HCT116 (cell line): ENCODE data around the gene EPHX1. TPM values are rescaled to one million over a fixed set of nuclear protein-coding genes. Genes with fewer than 3 reads are reported as not detected.

Experiments
- ATAC-seq: fragments of 200-7000 bp; cut with Tn5 transposase; 2 replicates; pipeline ENCODE4 v1.9.1; 2020; ENCODE audit warnings: mild to moderate bottlenecking, moderate library complexity
- BruUV-seq: library from RNA; stranded (reverse); fragments of 400-500 nt; replicated peaks from 2 replicates; lab custom pipeline; 2021; lab: Mats Ljungman, UMichigan
- CTCF ChIA-PET: fragments of 300-600 bp; sonication (Branson Sonifier 250); formaldehyde crosslinking; loops from one replicate; lab custom pipeline; 2021; ENCODE audit warnings: antibody characterized with exemption; lab: Charles Lee
- POLR2A ChIA-PET: fragments of 300-600, 350-600 bp; sonication (Branson Sonifier 250); formaldehyde crosslinking; loops from one replicate; lab custom pipeline; 2021; ENCODE audit warnings: antibody characterized with exemption; lab: Charles Lee
- RAD21 ChIA-PET, 2 experiments: fragments of 300-600 bp; sonication (Branson Sonifier 250); formaldehyde crosslinking; loops; one replicate each; lab custom pipeline; 2023; ENCODE audit warnings: low total read pairs in 2 of 2; ENCODE audit not compliant: uncharacterized antibody in 2 of 2, unreplicated experiment in 2 of 2, low non-redundant PET in 1 of 2; lab: Charles Lee
- DNase-seq: peaks from one replicate; pipeline ENCODE4 v3.0.0-alpha.2; 2010; ENCODE audit warnings: low read depth, low spot score
- H2AFZ ChIP-seq: fragments of 200-600 bp; shearing (Covaris generic), sonication (generic); 2 replicates; pipeline ENCODE4 v1.6.1; 2017; ENCODE audit warnings: low read depth, mixed run types, mixed read lengths, antibody characterized with exemption, low read length; ENCODE audit not compliant: poor library complexity, severe bottlenecking
- H3K27ac ChIP-seq: 2 replicates; pipeline ENCODE4 v1.5.1; 2012; ENCODE audit warnings: low read depth, low read length
- H3K27me3 ChIP-seq: fragments of 200-600 bp; sonication (generic); 2 replicates; pipeline ENCODE4 v1.6.1; 2016; ENCODE audit warnings: mixed run types, low read length, mixed read lengths; ENCODE audit not compliant: insufficient read depth
- H3K36me3 ChIP-seq, 2 experiments: fragments of 200-500 bp in 1 of 2; fragments of 200-600 bp in 1 of 2; sonication (Bioruptor generic) in 1 of 2; sonication (generic) in 1 of 2; 2 replicates each; pipeline versions ENCODE4 v1.5.1 to v1.6.1; 2014 to 2016; ENCODE audit warnings: low read length in 2 of 2, inconsistent platforms in 1 of 2, mixed read lengths in 1 of 2, mixed run types in 1 of 2; ENCODE audit not compliant: insufficient read depth in 2 of 2, control insufficient read depth in 1 of 2
- H3K4me1 ChIP-seq, 2 experiments: fragments of 200-600 bp in 1 of 2; sonication (generic) in 1 of 2; 2 replicates each; pipeline versions ENCODE4 v1.5.1 to v1.6.1; 2012 to 2017; ENCODE audit warnings: low read length in 2 of 2, inconsistent platforms in 1 of 2, mild to moderate bottlenecking in 1 of 2, mixed read lengths in 1 of 2, mixed run types in 1 of 2, moderate library complexity in 1 of 2; ENCODE audit not compliant: insufficient read depth in 2 of 2, control insufficient read depth in 1 of 2
- H3K4me2 ChIP-seq: fragments of 200-600 bp; sonication (generic); 2 replicates; pipeline ENCODE4 v1.6.1; 2017; ENCODE audit warnings: mixed run types, low read length, mixed read lengths
- H3K4me3 ChIP-seq, 2 experiments: fragments of 200-600 bp in 1 of 2; sonication (generic) in 1 of 2; replicated peaks in 1 of 2; 2 replicates each; pipeline ENCODE4 v1.5.1; 2011 to 2016; ENCODE audit warnings: low read length in 2 of 2, control low read depth in 1 of 2, low read depth in 1 of 2, mild to moderate bottlenecking in 1 of 2, mixed read lengths in 1 of 2, mixed run types in 1 of 2
- H3K79me2 ChIP-seq: fragments of 200-600 bp; sonication (generic); 2 replicates; pipeline ENCODE4 v1.6.1; 2017; ENCODE audit warnings: mild to moderate bottlenecking, mixed run types, low read length, moderate library complexity, mixed read lengths; ENCODE audit not compliant: insufficient read depth
- H3K9ac ChIP-seq: fragments of 200-600 bp; sonication (generic); 2 replicates; pipeline ENCODE4 v1.6.1; 2016; ENCODE audit warnings: low read length, mixed read lengths
- H3K9me2 ChIP-seq: fragments of 200-600 bp; sonication (generic), shearing (Covaris generic); 2 replicates; pipeline ENCODE4 v1.6.1; 2017; ENCODE audit warnings: mixed run types, mild to moderate bottlenecking, moderate library complexity; ENCODE audit not compliant: insufficient read depth
- H3K9me3 ChIP-seq, 2 experiments: fragments of 200-500 bp in 1 of 2; fragments of 200-600 bp in 1 of 2; sonication (Bioruptor generic) in 1 of 2; sonication (generic) in 1 of 2; 2 replicates each; pipeline ENCODE4 v1.6.1; 2014 to 2017; ENCODE audit warnings: low read length in 2 of 2, mixed read lengths in 2 of 2, inconsistent platforms in 1 of 2, low read depth in 1 of 2, mild to moderate bottlenecking in 1 of 2, mixed run types in 1 of 2, moderate library complexity in 1 of 2; ENCODE audit not compliant: control insufficient read depth in 1 of 2, insufficient read depth in 1 of 2
- H4K20me1 ChIP-seq: fragments of 200-600 bp; sonication (generic), shearing (Covaris generic); 2 replicates; pipeline ENCODE4 v1.6.1; 2017; ENCODE audit warnings: mixed run types, mild to moderate bottlenecking, moderate library complexity; ENCODE audit not compliant: insufficient read depth
- ATF3 ChIP-seq: IDR thresholded peaks from 2 replicates; pipeline ENCODE4 v1.6.1; 2012
- EGR1 ChIP-seq: IDR thresholded peaks from 2 replicates; pipeline ENCODE4 v1.6.1; 2012; ENCODE audit warnings: low read depth
- RAD21 ChIP-seq: IDR thresholded peaks from 2 replicates; pipeline ENCODE4 v1.6.1; 2012; ENCODE audit warnings: low read depth, mild to moderate bottlenecking
- REST ChIP-seq: IDR thresholded peaks from 2 replicates; pipeline ENCODE4 v1.6.1; 2012; ENCODE audit warnings: low read depth
- SRF ChIP-seq: IDR thresholded peaks from 2 replicates; pipeline ENCODE4 v1.6.1; 2012; ENCODE audit warnings: low read depth
- YY1 ChIP-seq: IDR thresholded peaks from 2 replicates; pipeline ENCODE4 v1.6.1; 2011; ENCODE audit warnings: low read length, low read depth, moderate library complexity, mild to moderate bottlenecking; ENCODE audit not compliant: insufficient replicate concordance; ENCODE audit errors: extremely low read depth
- intact Hi-C: fragments of 100-400 bp; cut with micrococcal nuclease; formaldehyde crosslinking; loops from 2 replicates; pipeline ENCODE4 v1.10.0; 2022
- total RNA-seq: library from RNA; stranded (reverse); gene quantifications from one replicate; pipeline ENCODE4 v1.2.1, GENCODE V29; 2021; ENCODE audit not compliant: unreplicated experiment

EPHX1 gene
- total RNA-seq, 1 experiment from 2014 or later: 44.6 TPM

- TF ChIP-seq REST (no peak), SRF (no peak), ATF3 (no peak)
Observed at GRCh38 chr1:225768662-225769426, 41.1 kb upstream of the EPHX1 start (continued).

GRCh38 chr1:225769687-225770086, 40.2 kb upstream of the EPHX1 start:
- ChIA-PET RAD21 (no interaction called here), POLR2A (interaction anchor here (1.1 kb wide), 1 partner anchor 8 kb away, joined by 4 read pairs; the partner anchor contains the start of gene SRP9), CTCF (interaction anchor here (1.0 to 2.2 kb wide), 4 partner anchors 285 to 295 kb away, joined by 3 to 10 read pairs (median 6); no protein-coding TSS in a partner anchor)
- TF ChIP-seq RAD21: no peak
- TF ChIP-seq YY1: no peak
- no peak for TF ChIP-seq EGR1
- no peak for TF ChIP-seq SRF
- H3K27ac ChIP-seq: no peak overlapping the region
- H3K27me3 ChIP-seq: no peaks in the 10 kb centered on the region
- H3K4me3 ChIP-seq: no peak overlapping the region
- no peaks in the 10 kb centered on the region for H4K20me1 ChIP-seq
- no peak for DNase-seq
- no peak overlapping the region for H3K9ac ChIP-seq
- H3K4me1 ChIP-seq: peaks cover 10 to 28% of the 10 kb centered on the region in 2 experiments; a peak in 2 of 4 replicates
- no TSS peak for BruUV-seq
- H3K9me2 ChIP-seq: no peaks in the 10 kb centered on the region
- no peaks in the 10 kb centered on the region for H3K9me3 ChIP-seq
- H3K36me3 ChIP-seq: no peaks in the 10 kb centered on the region
- intact Hi-C loops: loop anchor here (5.0 to 10.0 kb wide), 2 partner anchors 112 to 115 kb away; partner anchors contain the start of genes LEFTY1 and TMEM63A
- no peak overlapping the region for H3K4me2 ChIP-seq
- H2AFZ ChIP-seq: no peak overlapping the region
- no peak for ATAC-seq
- no peaks in the 10 kb centered on the region for H3K79me2 ChIP-seq
